ENCODE data around the gene INSC.

INSC gene

GRCh38 chr11:15139096-15139770 is 24.5 kb downstream of the INSC start:
- Histone ChIP-seq H3K4me3 (ENCODE audit: low read depth, low read length) (no peak overlapping the region), H3K27me3 (replicated peaks) (no peaks in the 10 kb centered on the region), H3K36me3 (replicated peaks) (no peaks in the 10 kb centered on the region), H3K27ac (no peak overlapping the region)
- in situ Hi-C loops (cut with HindIII; ENCODE audit: low pct_ligation_motif_present, low sequenced_read_pairs), result no loop called here
- TF ChIP-seq CTCF (IDR thresholded peaks at IDR 0.05; ENCODE audit: low read depth, low read length, missing control alignments), result no peak
- no peak for DNase-seq

DNA sequence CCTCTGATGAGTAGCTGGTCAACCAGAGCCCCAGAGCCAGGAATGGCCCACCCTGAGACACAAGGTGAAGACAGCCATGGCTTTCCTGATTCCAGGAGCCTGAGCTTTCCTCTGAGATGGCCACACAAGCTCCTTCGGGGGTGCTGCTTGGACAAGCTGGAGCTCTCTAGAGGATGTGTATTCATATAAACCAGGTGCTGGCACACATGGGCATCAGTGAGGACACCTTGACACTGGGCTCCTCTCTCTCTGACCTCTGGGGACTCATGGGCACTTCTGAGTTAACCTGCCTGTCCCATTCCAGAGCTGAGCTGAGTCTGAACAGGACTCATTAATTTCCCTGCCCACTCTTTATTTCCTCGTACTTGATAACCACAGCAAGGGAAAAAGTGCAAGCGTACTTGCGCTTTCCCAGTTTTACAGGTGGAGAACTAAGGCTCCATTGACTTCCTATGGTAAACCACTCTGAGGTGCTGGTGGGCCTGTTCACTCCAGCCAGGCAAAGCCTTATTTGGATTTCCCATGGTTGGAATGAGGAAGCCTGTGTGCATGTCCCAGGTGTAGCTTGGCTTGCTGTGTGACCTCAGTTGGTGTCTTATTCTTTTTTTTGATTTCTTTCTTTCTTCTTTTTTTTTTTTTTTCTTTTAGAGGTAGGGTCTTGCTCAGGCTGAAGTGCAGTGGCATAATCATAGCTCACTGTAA is 25.4 kb downstream of the INSC start:
- in situ Hi-C loops (cut with HindIII; ENCODE audit: low pct_ligation_motif_present, low sequenced_read_pairs), result no loop called here
- Histone ChIP-seq H3K36me3 (replicated peaks) (no peaks in the 10 kb centered on the region), H3K27me3 (replicated peaks) (no peaks in the 10 kb centered on the region), H3K27ac (no peak overlapping the region), H3K4me3 (ENCODE audit: low read depth, low read length) (no peak overlapping the region)
- no peak for DNase-seq
- TF ChIP-seq CTCF (IDR thresholded peaks at IDR 0.05; ENCODE audit: low read depth, low read length, missing control alignments), result no peak

- no peak for DNase-seq
- H3K4me3 ChIP-seq (ENCODE audit: low read depth, low read length), result no peak overlapping the region
- in situ Hi-C loops (cut with HindIII; ENCODE audit: low pct_ligation_motif_present, low sequenced_read_pairs), result no loop called here
- H3K27ac ChIP-seq, result no peak overlapping the region
- no peaks in the 10 kb centered on the region for H3K36me3 ChIP-seq (replicated peaks)
- H3K27me3 ChIP-seq (replicated peaks), result no peaks in the 10 kb centered on the region
- no peak for TF ChIP-seq CTCF (IDR thresholded peaks at IDR 0.05; ENCODE audit: low read depth, low read length, missing control alignments)
These were observed 26.7 kb downstream of the INSC start for GRCh38 chr11:15141381-15141780.

DNA sequence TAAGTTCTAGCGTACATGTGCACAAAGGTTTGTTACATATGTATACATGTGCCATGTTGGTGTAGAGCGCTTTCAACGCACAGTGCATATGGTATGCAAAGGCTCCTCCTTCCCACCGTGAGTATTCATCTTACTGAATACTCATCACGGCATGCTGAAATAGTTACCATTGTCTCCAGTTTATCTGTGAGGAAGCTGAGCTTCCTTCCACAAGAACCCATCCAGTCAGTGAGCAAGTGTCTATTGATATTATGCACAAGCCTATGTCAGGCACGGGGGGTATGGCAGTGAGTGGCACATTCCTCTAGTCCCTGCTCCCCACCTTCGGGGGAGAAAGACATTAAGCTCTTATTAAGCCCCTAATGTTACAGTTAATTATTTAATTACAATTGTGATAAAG is 28.1 kb downstream of the INSC start:
- no peak overlapping the region for H3K27ac ChIP-seq
- in situ Hi-C loops (cut with HindIII; ENCODE audit: low pct_ligation_motif_present, low sequenced_read_pairs), result no loop called here
- H3K27me3 ChIP-seq (replicated peaks), result no peaks in the 10 kb centered on the region
- TF ChIP-seq CTCF (IDR thresholded peaks at IDR 0.05; ENCODE audit: low read depth, low read length, missing control alignments), result no peak
- DNase-seq, result no peak
- H3K36me3 ChIP-seq (replicated peaks), result no peaks in the 10 kb centered on the region
- H3K4me3 ChIP-seq (ENCODE audit: low read depth, low read length), result no peak overlapping the region

GRCh38 chr11:15143855-15144254 is 29.1 kb downstream of the INSC start:
- Histone ChIP-seq H3K27ac (no peak overlapping the region), H3K27me3 (replicated peaks) (no peaks in the 10 kb centered on the region), H3K4me3 (ENCODE audit: low read depth, low read length) (no peak overlapping the region), H3K36me3 (replicated peaks) (no peaks in the 10 kb centered on the region)
- in situ Hi-C loops (cut with HindIII; ENCODE audit: low pct_ligation_motif_present, low sequenced_read_pairs), result no loop called here
- DNase-seq, result no peak
- TF ChIP-seq CTCF (IDR thresholded peaks at IDR 0.05; ENCODE audit: low read depth, low read length, missing control alignments), result no peak
